Measurements from ENCODE around the gene PBX1. TPM values are rescaled to one million over a fixed set of nuclear protein-coding genes. Genes with fewer than 3 reads are reported as not detected.

Gene PBX1
- total and polyA plus RNA-seq, 2 donors (not counting 3 experiments of a cell fraction or from before 2014, with no cell fraction given) = 10.7 to 24.1 TPM

DNA sequence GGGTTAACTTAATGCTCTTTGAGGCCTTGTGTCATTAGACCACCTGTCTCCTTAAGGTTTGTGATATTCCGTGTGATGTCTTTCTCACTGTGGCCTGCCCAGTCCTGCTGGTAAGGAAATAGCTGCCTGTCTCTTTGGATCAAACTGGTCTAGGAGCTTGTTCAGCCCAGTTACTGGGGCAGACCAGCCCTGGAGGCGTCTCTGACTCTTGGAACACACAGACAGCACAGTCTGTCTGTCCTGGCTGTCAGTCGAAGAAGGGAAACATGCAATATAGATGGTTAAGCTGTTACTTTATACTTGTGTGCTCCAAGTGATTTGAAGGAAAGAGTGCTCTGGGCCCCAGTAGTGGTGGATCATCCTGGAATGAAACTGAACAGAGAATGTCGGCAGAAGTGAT is 20.4 kb downstream of the PBX1 start:
- no peak for FAIRE-seq
- Histone ChIP-seq H3K9ac (replicated peaks; ENCODE audit: extremely low read depth, insufficient read depth, low read length) (no peak overlapping the region), H3K4me2 (ENCODE audit: insufficient read depth, low read length) (no peak overlapping the region)

More for the DNA sequence above, 20.4 kb downstream of the PBX1 start:
- POLR2A ChIA-PET = no interaction called here
- Histone ChIP-seq H3K27me3 (ENCODE audit: control insufficient read depth in 2 of 2, insufficient read depth in 2 of 2, low read length in 2 of 2) (no peaks in the 10 kb centered on the region), H3K36me3 (ENCODE audit: control insufficient read depth in 2 of 2, extremely low read depth in 1 of 2, insufficient read depth in 2 of 2, low read length in 2 of 2) (no peaks in the 10 kb centered on the region), H3K9me1 (replicated peaks; ENCODE audit: control insufficient read depth, extremely low read depth, insufficient read depth, low read length) (no peaks in the 10 kb centered on the region), H3K4me1 (ENCODE audit: control insufficient read depth, extremely low read depth, insufficient read depth, low read length) (no peaks in the 10 kb centered on the region), H3K9me3 (replicated peaks; ENCODE audit: control insufficient read depth, insufficient read depth, low read length) (no peaks in the 10 kb centered on the region), H3K79me2 (ENCODE audit: control insufficient read depth, insufficient read depth, low read length) (no peaks in the 10 kb centered on the region), H3K27ac (ENCODE audit: insufficient read depth, low read depth, low read length) (no peak overlapping the region), H4K20me1 (replicated peaks; ENCODE audit: control insufficient read depth, extremely low read depth, insufficient read depth, low read length) (no peaks in the 10 kb centered on the region), H3K4me3 (replicated peaks in 1 of 3; ENCODE audit: insufficient read depth in 1 of 3, low read depth in 1 of 3, low read length in 3 of 3) (no peak overlapping the region), H2AFZ (ENCODE audit: low read depth, low read length) (no peak overlapping the region)
- BruUV-seq (replicated peaks) = no TSS peak
- TF ChIP-seq, protein P1, sequence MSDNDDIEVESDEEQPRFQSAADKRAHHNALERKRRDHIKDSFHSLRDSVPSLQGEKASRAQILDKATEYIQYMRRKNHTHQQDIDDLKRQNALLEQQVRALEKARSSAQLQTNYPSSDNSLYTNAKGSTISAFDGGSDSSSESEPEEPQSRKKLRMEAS (IDR thresholded peaks at IDR 0.05; ENCODE audit: insufficient read depth, insufficient read length) = no peak
- TF ChIP-seq POLR2A (IDR thresholded peaks at IDR 0.05; ENCODE audit: low read depth, low read length) = no peak
- TF ChIP-seq CTCF (IDR thresholded peaks at IDR 0.05; ENCODE audit: extremely low read depth in 1 of 2, insufficient read depth in 1 of 2, low read depth in 1 of 2, low read length in 2 of 2) = no peak
- no peak for TF ChIP-seq JUN (IDR thresholded peaks at IDR 0.05; ENCODE audit: borderline replicate concordance, insufficient read depth, insufficient read length, low read depth)
- no peak for TF ChIP-seq EZH2 (IDR thresholded peaks at IDR 0.05; ENCODE audit: borderline replicate concordance, low read depth, low read length, severe bottlenecking)
- no peak for TF ChIP-seq FOS (IDR thresholded peaks at IDR 0.05; ENCODE audit: borderline replicate concordance, insufficient read depth, low read length)
- TF ChIP-seq MYC (IDR thresholded peaks at IDR 0.05; ENCODE audit: low read depth, low read length) = no peak
- no peak for TF ChIP-seq POLR2AphosphoS5 (IDR thresholded peaks at IDR 0.05; ENCODE audit: insufficient read depth, low read depth, low read length)
- no peak for TF ChIP-seq GATA2 (IDR thresholded peaks at IDR 0.05; ENCODE audit: insufficient read depth, insufficient read length, low read depth, low read length)
- intact Hi-C loops (cut with micrococcal nuclease) = no loop called here
- CTCF ChIA-PET = interaction anchor here (1.5 kb wide), 2 partner anchors 9 to 20 kb away, joined by 3 read pairs; no protein-coding TSS in a partner anchor
- no peak for DNase-seq (ENCODE audit: low read depth, low spot score)
- dilution Hi-C loops (cut with MboI; ENCODE audit: extremely low pct_ligation_motif_present, low sequenced_read_pairs) = no loop called here
